HepG2 (cell line): ENCODE measurements around the gene FOSB. TPM values are rescaled to one million over a fixed set of nuclear protein-coding genes. Genes with fewer than 3 reads are reported as not detected.

Experiments used
- ADNP ChIP-seq: sonication (generic); formaldehyde crosslinking; IDR thresholded peaks from 2 replicates; pipeline ENCODE4 v1.4.0; 2020; ENCODE audit warnings: missing genetic modification reagents
- CREB3 ChIP-seq: sonication (generic); formaldehyde crosslinking; IDR thresholded peaks from 2 replicates; pipeline ENCODE4 v1.5.0; 2020; ENCODE audit warnings: missing genetic modification reagents
- ELF3 ChIP-seq: IDR thresholded peaks from 2 replicates; pipeline ENCODE4 v1.6.1; 2016; ENCODE audit warnings: missing genetic modification reagents, missing compliant biosample characterization
- HMGXB3 ChIP-seq: sonication (generic); formaldehyde crosslinking; IDR thresholded peaks from 2 replicates; pipeline ENCODE4 v1.4.0; 2020; ENCODE audit warnings: missing genetic modification reagents, borderline replicate concordance
- IKZF5 ChIP-seq: IDR thresholded peaks from 2 replicates; pipeline ENCODE4 v1.6.1; 2018; ENCODE audit warnings: missing genetic modification reagents, mild to moderate bottlenecking, missing compliant biosample characterization
- IRF1 ChIP-seq: sonication (generic); formaldehyde crosslinking; IDR thresholded peaks from 2 replicates; pipeline ENCODE4 v1.4.0; 2020; ENCODE audit warnings: low read depth, mild to moderate bottlenecking, missing genetic modification reagents
- KDM5B ChIP-seq: sonication (generic); formaldehyde crosslinking; IDR thresholded peaks from 2 replicates; pipeline ENCODE4 v1.4.0; 2020; ENCODE audit warnings: missing genetic modification reagents, mild to moderate bottlenecking, borderline replicate concordance
- MAZ ChIP-seq, 2 experiments: sonication (generic) in 1 of 2; formaldehyde crosslinking in 1 of 2; IDR thresholded peaks; 2 replicates each; pipeline versions ENCODE4 v1.5.0 to v1.6.1; 2012 to 2020; ENCODE audit warnings: low read depth in 2 of 2, mild to moderate bottlenecking in 2 of 2, borderline replicate concordance in 1 of 2, improper control_type of control experiment in 1 of 2, low read length in 1 of 2, missing genetic modification reagents in 1 of 2, moderate library complexity in 1 of 2
- RBAK ChIP-seq: sonication (generic); formaldehyde crosslinking; IDR thresholded peaks from 2 replicates; pipeline ENCODE4 v1.5.1; 2020; ENCODE audit warnings: mild to moderate bottlenecking, missing genetic modification reagents
- REL ChIP-seq: sonication (generic); formaldehyde crosslinking; conservative IDR thresholded peaks from 2 replicates; pipeline ENCODE4 v1.8.0; 2022; ENCODE audit warnings: mild to moderate bottlenecking, missing genetic modification reagents, moderate library complexity
- RFX5 ChIP-seq: IDR thresholded peaks from 2 replicates; pipeline ENCODE4 v1.6.1; 2011; ENCODE audit warnings: low read depth, low read length, improper control_type of control experiment
- U2AF1 ChIP-seq: fragments of 200-400 bp; formaldehyde crosslinking; optimal IDR thresholded peaks from 2 replicates; pipeline ENCODE3; 2017; ENCODE audit warnings: mild to moderate bottlenecking, low read depth, low read length
- YEATS4 ChIP-seq: sonication (generic); formaldehyde crosslinking; IDR thresholded peaks from 2 replicates; pipeline ENCODE4 v1.4.0; 2020; ENCODE audit warnings: missing genetic modification reagents, borderline replicate concordance
- ZNF350 ChIP-seq: sonication (generic); formaldehyde crosslinking; IDR thresholded peaks from 2 replicates; pipeline ENCODE4 v1.4.0; 2020; ENCODE audit warnings: mild to moderate bottlenecking, low read depth, missing genetic modification reagents, borderline replicate concordance
- ZNF598 ChIP-seq: sonication (generic); formaldehyde crosslinking; IDR thresholded peaks from 2 replicates; pipeline ENCODE4 v1.5.1; 2020; ENCODE audit warnings: mild to moderate bottlenecking, missing genetic modification reagents, borderline replicate concordance
- polyA plus RNA-seq, 8 experiments: library from polyadenylated mRNA; depleted of rRNA in 3 of 8; stranded (reverse) in 7 of 8; unstranded in 1 of 8; fragments of >200 nt; fragmentation: Illumina TruSeq in 4 of 8; extraction: Trizol in 4 of 8; gene quantifications; 2 replicates each; pipeline versions ENCODE4 v1.2.1 to v1.2.3, GENCODE V29; 2011 to 2016; ENCODE audit warnings: low read depth in 4 of 8, missing spikeins in 1 of 8, mixed read lengths in 1 of 8; ENCODE audit not compliant: insufficient read depth in 1 of 8
- total RNA-seq, 5 experiments: library from RNA; depleted of rRNA; stranded (reverse); fragments of >200 nt; fragmentation: Illumina TruSeq; extraction: Trizol; gene quantifications; 2 replicates each; pipeline ENCODE4 v1.2.3, GENCODE V29; 2016; ENCODE audit warnings: low read depth in 1 of 5
- TF ChIP-seq, protein P1 (sequence below): sonication (generic); formaldehyde crosslinking; IDR thresholded peaks from 2 replicates; pipeline ENCODE4 v1.8.1; 2023; ENCODE audit warnings: mild to moderate bottlenecking, missing genetic modification reagents
- TF ChIP-seq, protein P2 (sequence below): sonication (generic); formaldehyde crosslinking; IDR thresholded peaks from 2 replicates; pipeline ENCODE4 v1.5.0; 2020; ENCODE audit warnings: mild to moderate bottlenecking, low read depth, missing genetic modification reagents, borderline replicate concordance
- TF ChIP-seq, protein P3 (sequence below): sonication (generic); formaldehyde crosslinking; IDR thresholded peaks from 2 replicates; pipeline ENCODE4 v1.9.0; 2021; ENCODE audit warnings: missing genetic modification reagents, borderline replicate concordance

Gene FOSB
- total and polyA plus RNA-seq, 2 of the 13 experiments (the other 11 are each of a cell fraction or from before 2014, with no cell fraction given): 2.8 to 6.0 TPM

DNA sequence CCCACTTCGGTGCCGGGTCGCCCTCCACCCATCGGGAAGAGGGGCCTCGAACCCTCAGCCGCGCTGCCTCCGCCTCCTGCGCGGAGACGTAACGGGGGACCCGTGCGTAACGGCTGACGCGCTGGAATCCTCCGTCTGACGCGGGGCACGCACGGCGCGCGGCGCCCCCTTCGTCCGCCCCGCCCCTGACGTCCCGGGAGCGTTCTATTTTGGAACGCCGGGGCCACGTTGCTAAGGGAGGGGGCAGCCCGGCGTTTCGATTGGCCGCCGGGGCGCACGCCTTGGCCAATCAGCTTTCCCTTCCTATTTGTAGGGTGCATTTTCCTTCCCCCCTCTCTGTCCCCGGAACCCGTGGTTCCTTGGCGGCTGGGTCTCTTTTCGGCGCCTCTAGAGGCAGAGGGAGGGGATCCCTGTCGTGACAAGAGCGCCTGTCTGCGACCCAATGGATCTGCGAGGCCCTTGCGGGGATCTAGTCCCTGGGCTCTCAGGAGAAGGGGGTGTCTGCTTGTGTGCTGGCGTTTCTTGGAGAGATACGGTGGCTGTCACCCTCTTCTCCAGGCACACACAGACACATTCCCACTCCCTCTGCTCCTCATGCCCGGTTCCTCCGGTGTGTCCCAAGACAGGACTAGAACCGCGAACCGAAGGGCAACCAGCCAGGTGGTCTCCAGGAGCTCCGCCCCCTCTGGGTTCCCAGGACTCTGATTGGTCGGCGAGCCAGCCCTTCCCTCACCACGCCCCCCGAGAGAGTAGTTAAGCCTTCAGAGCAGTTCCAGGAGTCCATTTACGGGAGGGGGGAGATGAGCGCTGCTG lies 1.5 kb downstream of the FOSB start (continued):
- TF ChIP-seq HMGXB3 (CRISPR knock-in tag): no peak
- TF ChIP-seq, protein P1, sequence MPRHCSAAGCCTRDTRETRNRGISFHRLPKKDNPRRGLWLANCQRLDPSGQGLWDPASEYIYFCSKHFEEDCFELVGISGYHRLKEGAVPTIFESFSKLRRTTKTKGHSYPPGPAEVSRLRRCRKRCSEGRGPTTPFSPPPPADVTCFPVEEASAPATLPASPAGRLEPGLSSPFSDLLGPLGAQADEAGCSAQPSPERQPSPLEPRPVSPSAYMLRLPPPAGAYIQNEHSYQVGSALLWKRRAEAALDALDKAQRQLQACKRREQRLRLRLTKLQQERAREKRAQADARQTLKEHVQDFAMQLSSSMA (CRISPR knock-in tag): no peak
- TF ChIP-seq KDM5B (CRISPR knock-in tag): peak; percentile 79
- TF ChIP-seq ELF3: no peak
- peak; percentile 57; the same call in 1 of the 2 replicates for TF ChIP-seq YEATS4
- no peak for TF ChIP-seq CREB3
- TF ChIP-seq MAZ (IDR thresholded peaks at IDR 0.05; ENCODE audit: borderline replicate concordance, low read depth, low read length): peak; percentile 83
- peak; percentile 86 for TF ChIP-seq MAZ (CRISPR knock-in tag; IDR thresholded peaks at IDR 0.05; ENCODE audit: low read depth)
- TF ChIP-seq ZNF350 (CRISPR knock-in tag): peak; percentile 38; the same call in 1 of the 2 replicates
- TF ChIP-seq, protein P2, sequence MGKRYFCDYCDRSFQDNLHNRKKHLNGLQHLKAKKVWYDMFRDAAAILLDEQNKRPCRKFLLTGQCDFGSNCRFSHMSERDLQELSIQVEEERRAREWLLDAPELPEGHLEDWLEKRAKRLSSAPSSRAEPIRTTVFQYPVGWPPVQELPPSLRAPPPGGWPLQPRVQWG (CRISPR knock-in tag): no peak
- TF ChIP-seq, protein P3, sequence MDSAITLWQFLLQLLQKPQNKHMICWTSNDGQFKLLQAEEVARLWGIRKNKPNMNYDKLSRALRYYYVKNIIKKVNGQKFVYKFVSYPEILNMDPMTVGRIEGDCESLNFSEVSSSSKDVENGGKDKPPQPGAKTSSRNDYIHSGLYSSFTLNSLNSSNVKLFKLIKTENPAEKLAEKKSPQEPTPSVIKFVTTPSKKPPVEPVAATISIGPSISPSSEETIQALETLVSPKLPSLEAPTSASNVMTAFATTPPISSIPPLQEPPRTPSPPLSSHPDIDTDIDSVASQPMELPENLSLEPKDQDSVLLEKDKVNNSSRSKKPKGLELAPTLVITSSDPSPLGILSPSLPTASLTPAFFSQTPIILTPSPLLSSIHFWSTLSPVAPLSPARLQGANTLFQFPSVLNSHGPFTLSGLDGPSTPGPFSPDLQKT (CRISPR knock-in tag): no peak
- TF ChIP-seq ADNP: no peak
- TF ChIP-seq RBAK: no peak
- TF ChIP-seq IRF1 (CRISPR knock-in tag): no peak
- TF ChIP-seq IKZF5: peak; percentile 74
- TF ChIP-seq U2AF1: no peak
- no peak for TF ChIP-seq REL (CRISPR knock-in tag)
- peak; percentile 81 for TF ChIP-seq RFX5
- TF ChIP-seq ZNF598 (CRISPR knock-in tag): no peak
